Activated naive CD8-positive, alpha-beta T cell treated with anti-CD3 and anti-CD28 coated beads, Interleukin-2, amount 50 U/mL, for 16 hours (primary cell): ENCODE measurements around the gene NTM.

Source experiments
- DNase-seq: peaks from one replicate; pipeline ENCODE4 v3.0.0-alpha.2; 2020; ENCODE audit warnings: low read depth, low spot score

NTM gene

DNA sequence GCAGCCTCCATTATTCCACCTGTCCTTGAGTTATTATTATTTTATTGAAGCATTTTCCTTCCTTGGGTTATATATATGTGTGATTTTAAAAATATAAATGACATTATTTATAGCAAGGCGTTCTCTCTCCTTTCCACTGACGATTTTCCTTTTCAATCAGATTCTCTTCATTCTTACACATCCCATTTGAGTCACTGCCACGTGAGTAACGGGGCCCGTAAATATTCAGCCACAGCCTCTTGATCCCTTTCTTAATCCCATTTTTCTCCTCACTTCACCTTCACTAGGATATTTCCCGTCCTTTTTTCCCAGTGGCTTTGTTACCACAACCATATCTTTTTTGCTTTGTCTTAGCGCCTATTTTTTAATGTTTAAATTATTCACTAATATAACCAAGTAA, 396.2 kb downstream of the NTM start:
- no peak for DNase-seq

GRCh38 chr11:131767421-131767820, 397.0 kb downstream of the NTM start:
- no peak for DNase-seq

DNA sequence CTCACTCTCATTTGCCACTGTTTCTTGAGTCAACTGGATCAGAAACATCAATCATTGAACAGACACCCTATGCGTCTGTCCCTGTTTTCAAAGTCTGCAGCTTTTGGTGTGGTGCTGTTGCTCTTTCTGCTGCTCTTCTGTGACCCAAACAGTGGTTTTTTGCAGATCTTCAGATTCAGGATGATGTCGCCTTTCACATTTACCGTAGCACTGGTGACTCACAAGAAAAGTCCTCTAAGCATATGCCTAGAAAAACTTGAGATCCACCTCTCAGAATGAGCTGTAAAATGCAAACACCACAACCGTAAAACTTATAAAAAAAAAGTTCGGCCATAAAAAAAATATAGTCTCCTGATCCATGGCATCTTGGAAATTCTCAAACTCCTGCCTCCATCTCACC, 400.4 kb downstream of the NTM start:
- no peak for DNase-seq

DNA sequence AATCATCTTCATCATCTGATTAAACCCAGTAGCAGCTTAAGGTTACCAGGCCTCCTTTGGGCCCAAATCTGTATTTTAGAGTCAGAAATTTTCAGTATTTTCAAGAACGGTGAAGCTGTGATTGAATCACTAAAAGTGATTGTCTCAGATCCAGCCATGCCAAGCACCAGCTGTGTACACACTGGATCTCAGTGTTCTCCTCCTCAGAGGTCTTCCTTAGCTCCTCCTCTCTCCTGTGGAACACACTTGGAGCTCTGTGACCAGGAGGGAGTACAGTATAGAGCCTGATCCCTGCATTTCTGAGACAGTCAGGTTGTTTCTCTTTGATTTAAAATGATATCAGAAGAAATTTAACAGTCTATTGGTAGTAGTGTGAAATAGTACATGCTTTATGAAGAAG, 401.1 kb downstream of the NTM start:
- DNase-seq: no peak

DNA sequence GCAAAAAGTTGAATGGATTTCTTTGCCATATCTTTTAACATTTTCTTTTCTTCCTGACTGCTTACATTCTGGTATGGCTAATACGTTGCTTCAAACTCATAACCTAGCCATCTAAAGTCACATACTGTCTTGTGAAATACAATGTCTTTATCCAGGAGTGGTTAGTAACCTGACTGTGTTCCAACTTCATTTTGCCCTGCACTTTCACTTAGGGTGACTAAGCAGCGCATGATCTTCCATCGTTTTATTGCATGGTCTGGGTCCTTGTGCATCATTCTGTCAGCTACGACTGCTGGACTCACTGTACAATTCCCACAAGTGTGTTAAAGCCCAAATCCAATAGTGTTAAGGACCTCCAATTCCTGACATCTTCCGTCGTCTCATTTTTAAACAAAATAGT, 403.2 kb downstream of the NTM start:
- no peak for DNase-seq

DNA sequence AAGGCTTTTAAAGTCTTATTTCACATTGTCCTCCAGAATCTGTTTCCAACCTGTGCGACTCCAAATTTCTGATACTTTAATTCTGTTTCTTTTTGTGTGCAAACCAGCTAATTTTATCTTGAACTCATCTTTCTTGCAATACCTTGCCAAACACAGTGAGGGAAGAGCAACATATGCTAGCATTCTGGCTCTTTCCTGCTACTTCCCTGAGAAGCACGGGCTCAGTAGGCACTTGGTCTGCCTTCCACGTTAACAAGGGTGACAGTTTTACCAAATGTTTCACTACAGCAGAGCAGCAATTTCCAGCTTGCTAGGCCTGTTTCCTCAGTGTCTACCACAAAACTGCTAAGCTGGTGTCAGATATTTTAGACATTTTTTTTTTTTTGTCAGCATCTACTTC, 405.8 kb downstream of the NTM start:
- no peak for DNase-seq

DNA sequence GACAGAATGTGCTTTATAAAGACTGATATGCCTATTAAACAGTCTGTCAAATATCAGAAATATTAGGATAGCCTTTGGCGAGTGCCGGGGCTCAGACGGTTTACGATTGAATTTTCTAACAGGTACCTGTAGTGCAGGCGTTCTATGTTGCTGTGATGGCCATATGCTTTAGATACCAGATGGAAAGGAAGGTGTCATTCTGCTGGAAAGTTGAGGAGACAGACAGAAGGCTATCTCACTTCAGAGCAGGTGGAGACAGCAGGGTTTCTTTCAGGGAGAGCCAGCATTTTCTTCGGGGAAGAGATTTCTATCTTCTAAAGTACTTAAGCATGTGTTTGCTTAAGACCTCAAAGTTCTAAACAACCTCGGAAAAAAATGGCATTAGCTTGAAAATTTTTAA, 415.4 kb downstream of the NTM start:
- DNase-seq: no peak

- DNase-seq: no peak
These were observed 416.7 kb downstream of the NTM start for GRCh38 chr11:131787119-131787518.

DNA sequence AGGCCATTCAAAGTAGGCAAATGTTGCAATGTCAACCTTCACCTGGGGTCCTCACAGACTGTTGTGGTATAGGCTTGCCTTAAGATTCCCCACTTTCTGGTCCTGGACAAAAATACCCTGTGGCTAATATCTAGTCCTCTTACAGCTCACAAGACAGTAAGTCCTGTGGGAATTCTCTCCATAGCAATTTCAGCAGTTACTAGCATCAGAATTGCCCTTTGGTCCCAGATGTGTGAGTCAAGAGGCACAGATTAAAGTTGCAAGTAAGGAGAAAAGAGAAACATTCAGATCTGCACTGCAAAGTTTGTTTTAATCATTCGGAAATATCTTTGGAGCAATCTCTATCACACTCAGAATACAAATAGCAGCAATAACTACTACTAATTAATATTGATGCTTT, 420.2 kb downstream of the NTM start:
- no peak for DNase-seq

- DNase-seq: no peak
These were observed 421.8 kb downstream of the NTM start for GRCh38 chr11:131792243-131792642.

DNA sequence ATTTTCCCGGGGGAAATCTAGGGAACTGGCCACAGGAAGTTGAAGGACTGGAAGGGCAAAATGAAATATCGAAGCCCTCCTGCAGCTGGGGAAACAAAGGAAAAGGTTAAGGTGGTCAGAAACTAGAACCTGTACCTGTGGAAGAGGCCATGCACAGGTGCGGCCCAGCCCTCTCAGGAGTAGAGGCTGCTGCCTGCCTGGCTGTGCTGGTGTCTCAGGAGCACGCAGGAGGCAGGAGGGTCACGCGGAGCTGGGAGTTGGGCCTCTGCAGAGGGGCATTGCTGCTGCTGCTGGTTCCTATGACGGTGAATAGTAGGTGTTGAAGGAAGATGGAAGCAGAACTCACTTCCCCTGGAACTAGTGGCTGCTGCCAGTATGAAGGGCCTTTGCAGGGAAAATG, 425.7 kb downstream of the NTM start:
- no peak for DNase-seq

- DNase-seq: no peak
These were observed 426.1 kb downstream of the NTM start for GRCh38 chr11:131796541-131796940.

GRCh38 chr11:131800452-131800851, 430.0 kb downstream of the NTM start:
- no peak for DNase-seq

DNA sequence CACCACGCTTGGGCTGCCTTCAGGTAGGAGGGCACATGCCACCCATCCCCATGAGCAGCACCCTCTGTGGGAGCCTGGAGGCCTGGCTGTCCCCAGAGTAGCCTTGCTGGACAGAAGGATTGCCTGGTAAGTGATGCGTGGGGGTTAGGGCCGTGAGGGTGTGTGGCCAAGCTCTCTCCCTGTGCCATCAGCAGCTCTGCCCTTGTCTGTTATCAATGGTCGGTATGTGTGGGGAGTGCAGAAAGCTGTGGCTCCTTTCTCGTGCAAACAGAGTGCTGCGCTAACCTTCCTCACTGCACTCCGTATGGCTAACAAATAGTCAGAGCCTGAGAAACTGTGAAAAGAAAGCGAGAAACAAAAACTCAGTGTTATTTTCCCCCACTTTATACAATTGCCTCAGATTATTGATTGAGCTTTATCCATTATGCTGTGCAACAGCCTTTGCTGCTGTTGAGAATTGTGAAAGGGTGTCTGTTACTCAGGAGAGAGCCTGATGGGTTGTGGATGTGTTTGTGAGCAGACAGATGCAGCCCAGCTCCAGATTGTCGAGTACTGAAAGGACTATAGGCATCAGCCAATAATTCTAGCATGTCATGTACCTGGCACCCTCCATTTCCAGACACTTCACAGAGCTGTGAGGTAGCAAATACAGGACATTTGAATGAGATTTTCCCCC, 432.2 kb downstream of the NTM start:
- no peak for DNase-seq

- no peak for DNase-seq
These were observed 437.5 kb downstream of the NTM start for GRCh38 chr11:131807876-131808275.

- DNase-seq: no peak
These were observed 438.1 kb downstream of the NTM start for GRCh38 chr11:131808470-131808869.

GRCh38 chr11:131809203-131809918, 438.9 kb downstream of the NTM start:
- DNase-seq: no peak

- DNase-seq: no peak
These were observed 440.1 kb downstream of the NTM start for GRCh38 chr11:131810541-131810940.

GRCh38 chr11:131811383-131811782, 441.0 kb downstream of the NTM start:
- DNase-seq: no peak

DNA sequence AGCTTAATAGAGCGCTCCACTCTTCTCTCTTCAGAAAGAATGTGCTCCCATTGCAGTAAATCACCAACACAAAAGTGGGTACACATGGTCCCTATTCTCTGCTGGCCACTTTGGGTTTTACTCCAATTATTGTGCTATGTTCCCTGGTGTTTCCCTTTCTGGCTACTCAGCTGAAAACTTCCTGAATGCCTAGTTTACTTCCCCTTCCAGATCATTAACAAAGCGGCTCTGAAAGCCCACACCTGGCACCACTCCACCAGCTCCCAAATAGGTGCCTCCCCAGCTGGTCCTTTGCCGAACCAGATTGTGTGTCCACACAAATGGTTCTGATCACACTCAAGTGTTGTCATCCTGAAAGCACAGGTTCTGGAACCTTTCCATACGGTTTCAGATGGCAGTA, 443.7 kb downstream of the NTM start:
- DNase-seq: no peak

- no peak for DNase-seq
These were observed 445.2 kb downstream of the NTM start for GRCh38 chr11:131815590-131815989.

DNA sequence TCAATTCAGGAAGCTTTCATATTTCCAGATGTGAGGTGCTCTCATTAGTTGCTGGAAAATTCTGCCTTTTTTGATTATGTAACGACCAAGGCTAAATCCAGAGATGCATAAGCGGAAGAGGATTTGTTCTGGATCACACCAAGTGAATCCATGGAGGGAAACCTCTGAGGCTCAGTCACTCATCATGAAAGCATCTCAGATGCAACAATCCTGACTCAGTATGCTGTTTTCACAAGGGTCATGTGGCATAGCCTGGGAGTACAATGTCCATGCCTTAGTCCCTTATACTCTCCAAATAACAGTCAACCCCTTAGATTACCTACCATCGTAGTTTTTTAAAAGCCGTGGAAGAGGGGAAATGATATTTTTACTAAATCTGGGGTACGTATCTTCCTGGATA, 445.6 kb downstream of the NTM start:
- DNase-seq: no peak

- no peak for DNase-seq
These were observed 447.3 kb downstream of the NTM start for GRCh38 chr11:131817687-131818188.
